Caco-2 (cell line): ENCODE data around the gene DHRS1. TPM values are rescaled to one million over a fixed set of nuclear protein-coding genes. Genes with fewer than 3 reads are reported as not detected.
A peak's percentile ranks its signal among the peaks of the same experiment; 100 is the strongest.

Experiments used
- BruUV-seq: library from RNA; stranded (reverse); fragments of 400-500 nt; replicated peaks from 2 replicates; lab custom pipeline; 2021; lab: Mats Ljungman, UMichigan
- CTCF ChIA-PET: fragments of 300-600 bp; sonication (Branson Sonifier 250); formaldehyde crosslinking; loops from one replicate; lab custom pipeline; 2022; ENCODE audit warnings: antibody characterized with exemption; lab: Charles Lee
- POLR2A ChIA-PET: fragments of 300-600 bp; sonication (Branson Sonifier 250); formaldehyde crosslinking; loops from one replicate; lab custom pipeline; 2022; ENCODE audit warnings: antibody characterized with exemption; lab: Charles Lee
- DNase-seq, 2 experiments: peaks; one replicate each; pipeline versions ENCODE4 v3.0.0 to v3.0.0-alpha.2; 2020 to 2022
- H3K27me3 ChIP-seq: replicated peaks from 2 replicates; pipeline ENCODE4 v1.6.0; 2011; ENCODE audit warnings: low read length; ENCODE audit not compliant: control insufficient read depth, insufficient read depth
- H3K36me3 ChIP-seq: 2 replicates; pipeline ENCODE4 v1.5.1; 2011; ENCODE audit warnings: low read length; ENCODE audit not compliant: control insufficient read depth, insufficient read depth
- H3K4me1 ChIP-seq: fragments of 250-450 bp; sonication (Bioruptor Pico); 2 replicates; pipeline ENCODE4 v1.5.1; 2020; ENCODE audit warnings: mild to moderate bottlenecking
- H3K4me3 ChIP-seq: 2 replicates; pipeline ENCODE4 v1.5.1; 2011; ENCODE audit warnings: low read depth, mild to moderate bottlenecking, control low read depth, low read length
- H3K9me3 ChIP-seq: fragments of 250-450 bp; sonication (Bioruptor Pico); 2 replicates; pipeline ENCODE4 v1.5.1; 2020; ENCODE audit warnings: mild to moderate bottlenecking, moderate library complexity
- H3K27ac Mint-ChIP-seq: one replicate; pipeline ENCODE4 v1.8.0; 2022; ENCODE audit warnings: mixed read lengths; ENCODE audit not compliant: unreplicated experiment
- H3K27me3 Mint-ChIP-seq: one replicate; pipeline ENCODE4 v1.8.0; 2022; ENCODE audit warnings: mixed read lengths; ENCODE audit not compliant: insufficient read depth, unreplicated experiment
- H3K36me3 Mint-ChIP-seq: one replicate; pipeline ENCODE4 v1.8.0; 2022; ENCODE audit warnings: mild to moderate bottlenecking, mixed read lengths; ENCODE audit not compliant: insufficient read depth, unreplicated experiment
- H3K4me1 Mint-ChIP-seq: one replicate; pipeline ENCODE4 v1.8.0; 2022; ENCODE audit warnings: low read depth, mixed read lengths; ENCODE audit not compliant: unreplicated experiment
- H3K4me3 Mint-ChIP-seq: one replicate; pipeline ENCODE4 v1.8.0; 2022; ENCODE audit warnings: mild to moderate bottlenecking, moderate library complexity, mixed read lengths; ENCODE audit not compliant: unreplicated experiment
- H3K9me3 Mint-ChIP-seq: one replicate; pipeline ENCODE4 v1.8.0; 2022; ENCODE audit warnings: mixed read lengths; ENCODE audit not compliant: unreplicated experiment
- intact Hi-C: fragments of 100-400 bp; cut with micrococcal nuclease; formaldehyde crosslinking; loops from one replicate; pipeline ENCODE4 v1.10.0; 2022; ENCODE audit not compliant: unreplicated experiment
- total RNA-seq: library from RNA; stranded (reverse); gene quantifications from 2 replicates; pipeline ENCODE4 v1.2.3, GENCODE V29; 2022
- TF ChIP-seq, protein P1 (sequence below), 2 experiments: fragments of 200-600 bp in 1 of 2; IDR thresholded peaks; 1 replicate in 1 of 2; 2 replicates in 1 of 2; pipeline versions ENCODE4 v1.5.1 to v1.8.0; 2011 to 2022; ENCODE audit warnings: antibody characterized with exemption in 1 of 2, control low read depth in 1 of 2, inconsistent platforms in 1 of 2, low read depth in 1 of 2, low read length in 1 of 2, mild to moderate bottlenecking in 1 of 2, moderate library complexity in 1 of 2; ENCODE audit not compliant: insufficient read depth in 1 of 2, severe bottlenecking in 1 of 2, unreplicated experiment in 1 of 2

Gene DHRS1
- total RNA-seq, 1 experiment from 2014 or later: 18.1 TPM

GRCh38 chr14:24296341-24297157, 3.0 kb downstream of the DHRS1 start:
- Mint-ChIP-seq H3K4me1 (peaks cover 15% of the 10 kb centered on the region), H3K27ac (peak overlapping the region; percentile 14), H3K36me3 (peaks cover 37% of the 10 kb centered on the region), H3K27me3 (no peaks in the 10 kb centered on the region), H3K4me3 (no peak overlapping the region), H3K9me3 (no peaks in the 10 kb centered on the region)
- no TSS peak for BruUV-seq
- H3K9me3 ChIP-seq: no peaks in the 10 kb centered on the region
- TF ChIP-seq, protein P1, sequence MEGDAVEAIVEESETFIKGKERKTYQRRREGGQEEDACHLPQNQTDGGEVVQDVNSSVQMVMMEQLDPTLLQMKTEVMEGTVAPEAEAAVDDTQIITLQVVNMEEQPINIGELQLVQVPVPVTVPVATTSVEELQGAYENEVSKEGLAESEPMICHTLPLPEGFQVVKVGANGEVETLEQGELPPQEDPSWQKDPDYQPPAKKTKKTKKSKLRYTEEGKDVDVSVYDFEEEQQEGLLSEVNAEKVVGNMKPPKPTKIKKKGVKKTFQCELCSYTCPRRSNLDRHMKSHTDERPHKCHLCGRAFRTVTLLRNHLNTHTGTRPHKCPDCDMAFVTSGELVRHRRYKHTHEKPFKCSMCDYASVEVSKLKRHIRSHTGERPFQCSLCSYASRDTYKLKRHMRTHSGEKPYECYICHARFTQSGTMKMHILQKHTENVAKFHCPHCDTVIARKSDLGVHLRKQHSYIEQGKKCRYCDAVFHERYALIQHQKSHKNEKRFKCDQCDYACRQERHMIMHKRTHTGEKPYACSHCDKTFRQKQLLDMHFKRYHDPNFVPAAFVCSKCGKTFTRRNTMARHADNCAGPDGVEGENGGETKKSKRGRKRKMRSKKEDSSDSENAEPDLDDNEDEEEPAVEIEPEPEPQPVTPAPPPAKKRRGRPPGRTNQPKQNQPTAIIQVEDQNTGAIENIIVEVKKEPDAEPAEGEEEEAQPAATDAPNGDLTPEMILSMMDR (IDR thresholded peaks at IDR 0.05; ENCODE audit: insufficient read depth in 1 of 2, low read depth in 1 of 2, low read length in 1 of 2, severe bottlenecking in 1 of 2, unreplicated experiment in 1 of 2): peak; percentile 69 to 72
- peak; percentile 67 to 69 for DNase-seq
- H3K4me3 ChIP-seq: no peak overlapping the region
- peaks cover 5% of the 10 kb centered on the region for H3K4me1 ChIP-seq
- ChIA-PET CTCF (interaction anchor here (0.7 to 5.8 kb wide), 8 partner anchors 11 to 135 kb away, joined by 3 to 157 read pairs (median 8); partner anchors contain the start of genes CHMP4A, CIDEB, RABGGTA and TINF2), POLR2A (interaction anchor here (0.9 to 2.0 kb wide), 3 partner anchors 12 to 54 kb away, joined by 3 to 32 read pairs (median 4); partner anchors contain the start of genes RABGGTA and TINF2)
- H3K36me3 ChIP-seq: peaks cover 4% of the 10 kb centered on the region
- intact Hi-C loops: loop anchor here (1.0 kb wide), 3 partner anchors 25 to 80 kb away; partner anchors contain the start of genes MDP1 and RABGGTA
- no peaks in the 10 kb centered on the region for H3K27me3 ChIP-seq

DNA sequence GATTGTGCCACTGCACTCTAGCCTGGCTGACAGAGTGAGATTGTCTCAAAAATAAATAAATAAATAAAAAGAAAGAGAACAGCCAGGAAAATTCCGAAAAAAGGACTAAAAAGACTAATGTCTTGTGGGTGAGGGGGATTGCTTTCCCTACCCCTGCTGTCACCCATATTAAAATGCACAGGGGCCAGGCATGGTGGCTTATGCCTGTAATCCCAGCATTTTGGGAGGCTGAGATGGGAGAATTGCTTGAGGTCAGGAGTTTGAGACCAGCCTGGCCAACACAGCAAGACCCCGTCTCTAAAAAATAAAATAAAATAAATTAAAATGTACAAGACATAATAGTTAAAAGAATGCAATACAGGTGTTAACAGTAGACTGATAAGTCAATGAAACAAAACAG, 6.1 kb downstream of the DHRS1 start:
- peaks cover 24% of the 10 kb centered on the region for H3K36me3 Mint-ChIP-seq
- ChIA-PET CTCF (interaction anchor here (1.2 to 1.5 kb wide), 2 partner anchors 22 to 51 kb away, joined by 3 to 5 read pairs; partner anchors contain the start of genes RABGGTA and TINF2), POLR2A (no interaction called here)

More for the DNA sequence above, 6.1 kb downstream of the DHRS1 start:
- TF ChIP-seq, protein P1 (IDR thresholded peaks at IDR 0.05; ENCODE audit: insufficient read depth in 1 of 2, low read depth in 1 of 2, low read length in 1 of 2, severe bottlenecking in 1 of 2, unreplicated experiment in 1 of 2): no peak
- H3K27me3 ChIP-seq: no peaks in the 10 kb centered on the region
- no peaks in the 10 kb centered on the region for H3K9me3 Mint-ChIP-seq
- H3K4me3 Mint-ChIP-seq: no peak overlapping the region
- H3K9me3 ChIP-seq: no peaks in the 10 kb centered on the region
- H3K27ac Mint-ChIP-seq: no peak overlapping the region
- H3K27me3 Mint-ChIP-seq: no peaks in the 10 kb centered on the region
- no peak overlapping the region for H3K4me3 ChIP-seq
- no TSS peak for BruUV-seq
- peaks cover under 1% of the 10 kb centered on the region for H3K4me1 ChIP-seq
- peaks cover 3% of the 10 kb centered on the region for H3K36me3 ChIP-seq
- intact Hi-C loops: no loop called here
- peaks cover 9% of the 10 kb centered on the region for H3K4me1 Mint-ChIP-seq
- DNase-seq: no peak
